ENCODE measurements around the gene RAB7A.
"Not testable (repeated sequence)": the region's sequence is repeated elsewhere in the genome, so short reads cannot be mapped to it uniquely, and the experiment has no call there.

Gene RAB7A

DNA sequence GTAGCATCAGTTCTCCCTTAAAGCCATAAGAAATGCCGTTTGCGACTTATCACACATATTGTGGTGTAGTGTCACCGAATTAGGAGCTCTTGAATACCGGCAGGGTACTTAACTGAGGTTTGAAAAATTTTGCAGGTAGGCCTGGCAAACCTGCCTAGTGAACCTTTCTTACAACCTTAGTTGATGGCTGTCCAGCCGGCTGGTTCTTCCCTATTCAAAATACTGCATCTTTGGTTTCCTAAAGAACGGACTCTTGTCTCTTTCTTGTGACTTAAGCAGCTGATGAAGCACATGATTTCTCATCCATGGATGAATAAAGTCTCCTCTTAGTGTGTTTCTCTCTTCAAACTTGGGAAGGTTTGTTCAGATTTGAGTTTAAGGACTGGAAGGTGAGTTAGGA, 1.5 kb downstream of the RAB7A start:
- H3K9me3 Mint-ChIP-seq = no peaks in the 10 kb centered on the region
- no peaks in the 10 kb centered on the region for H3K27me3 Mint-ChIP-seq
- peak overlapping the region; percentile 94 for H3K27ac Mint-ChIP-seq
- H3K36me3 Mint-ChIP-seq (ENCODE audit: low read depth) = peaks cover 35% of the 10 kb centered on the region
- peaks cover 77% of the 10 kb centered on the region for H3K4me1 Mint-ChIP-seq (ENCODE audit: low read depth)
- peak overlapping the region; percentile 97 for H3K4me3 Mint-ChIP-seq
- intact Hi-C loops (cut with micrococcal nuclease) = no loop called here

DNA sequence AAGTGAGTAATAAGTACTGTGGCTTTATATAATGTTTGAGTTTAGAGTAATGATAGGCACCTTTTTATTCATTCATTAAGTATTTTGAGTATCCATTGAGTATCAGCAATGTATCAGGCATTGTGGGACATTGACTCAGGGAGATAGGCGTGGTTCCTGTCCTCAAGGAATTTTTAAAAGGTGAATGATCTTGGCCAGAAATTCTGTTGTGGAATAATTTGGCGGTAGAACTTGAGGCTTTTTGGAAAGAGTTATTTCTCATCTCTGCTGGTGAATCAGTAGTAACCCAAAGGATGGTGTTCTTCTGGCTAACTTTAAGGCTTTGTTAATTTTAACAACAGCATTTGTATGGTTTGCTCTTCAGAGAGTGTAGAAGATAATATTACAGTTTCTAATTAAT, 2.0 kb downstream of the RAB7A start:
- peaks cover 80% of the 10 kb centered on the region for H3K4me1 Mint-ChIP-seq (ENCODE audit: low read depth)
- H3K27ac Mint-ChIP-seq = peak overlapping the region; percentile 94
- no peaks in the 10 kb centered on the region for H3K9me3 Mint-ChIP-seq
- H3K4me3 Mint-ChIP-seq = peak overlapping the region; percentile 97
- peaks cover 39% of the 10 kb centered on the region for H3K36me3 Mint-ChIP-seq (ENCODE audit: low read depth)
- H3K27me3 Mint-ChIP-seq = no peaks in the 10 kb centered on the region
- intact Hi-C loops (cut with micrococcal nuclease) = no loop called here

DNA sequence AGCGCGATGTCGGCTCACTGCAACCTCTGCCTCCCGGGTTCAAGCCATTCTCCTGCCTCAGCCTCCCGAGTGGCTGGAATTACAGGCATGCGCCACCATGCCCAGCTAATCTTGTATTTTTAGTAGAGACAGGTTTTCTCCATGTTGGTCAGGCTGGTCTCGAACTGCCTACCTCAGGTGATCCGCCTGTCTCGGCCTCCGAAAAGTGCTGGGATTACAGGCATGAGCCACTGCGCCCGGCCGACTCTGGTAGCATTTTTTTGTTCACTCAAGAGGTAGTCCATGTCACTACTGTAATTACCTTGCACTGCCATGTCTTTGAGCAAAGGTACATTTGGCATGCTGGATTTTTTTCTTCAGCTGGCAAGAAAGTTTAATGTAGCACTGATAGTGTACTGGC, 2.5 kb downstream of the RAB7A start:
- H3K27ac Mint-ChIP-seq; H3K9me3 Mint-ChIP-seq; H3K27me3 Mint-ChIP-seq; intact Hi-C loops (cut with micrococcal nuclease): not testable (repeated sequence)
- Mint-ChIP-seq H3K36me3 (ENCODE audit: low read depth) (peaks cover 39% of the 10 kb centered on the region), H3K4me3 (peak overlapping the region; percentile 97), H3K4me1 (ENCODE audit: low read depth) (peaks cover 80% of the 10 kb centered on the region)

DNA sequence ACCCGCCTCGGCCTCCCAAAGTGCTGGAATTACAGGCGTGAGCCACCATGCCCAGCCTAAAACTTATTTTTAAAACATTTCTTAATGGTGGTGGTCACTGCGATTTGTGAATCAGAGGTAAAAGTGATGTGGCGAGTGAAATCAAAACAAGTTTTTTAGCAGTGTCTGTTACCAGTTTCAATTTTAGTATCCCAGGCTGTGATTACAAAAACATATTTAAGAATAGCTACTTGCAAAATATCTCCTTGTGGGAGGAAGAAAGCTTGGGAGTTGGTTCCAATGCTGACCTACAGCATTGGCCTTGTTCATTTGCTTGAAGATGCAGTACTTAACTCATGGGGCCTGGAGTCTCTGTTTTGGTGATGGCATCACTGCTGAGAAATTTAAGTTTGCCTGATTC, 4.5 kb downstream of the RAB7A start:
- H3K27ac Mint-ChIP-seq = peak overlapping the region; percentile 60
- no peaks in the 10 kb centered on the region for H3K27me3 Mint-ChIP-seq
- intact Hi-C loops (cut with micrococcal nuclease) = no loop called here
- H3K9me3 Mint-ChIP-seq = no peaks in the 10 kb centered on the region
- H3K4me3 Mint-ChIP-seq = peak overlapping the region; percentile 52
- peaks cover 45% of the 10 kb centered on the region for H3K36me3 Mint-ChIP-seq (ENCODE audit: low read depth)
- H3K4me1 Mint-ChIP-seq (ENCODE audit: low read depth) = peaks cover 76% of the 10 kb centered on the region

DNA sequence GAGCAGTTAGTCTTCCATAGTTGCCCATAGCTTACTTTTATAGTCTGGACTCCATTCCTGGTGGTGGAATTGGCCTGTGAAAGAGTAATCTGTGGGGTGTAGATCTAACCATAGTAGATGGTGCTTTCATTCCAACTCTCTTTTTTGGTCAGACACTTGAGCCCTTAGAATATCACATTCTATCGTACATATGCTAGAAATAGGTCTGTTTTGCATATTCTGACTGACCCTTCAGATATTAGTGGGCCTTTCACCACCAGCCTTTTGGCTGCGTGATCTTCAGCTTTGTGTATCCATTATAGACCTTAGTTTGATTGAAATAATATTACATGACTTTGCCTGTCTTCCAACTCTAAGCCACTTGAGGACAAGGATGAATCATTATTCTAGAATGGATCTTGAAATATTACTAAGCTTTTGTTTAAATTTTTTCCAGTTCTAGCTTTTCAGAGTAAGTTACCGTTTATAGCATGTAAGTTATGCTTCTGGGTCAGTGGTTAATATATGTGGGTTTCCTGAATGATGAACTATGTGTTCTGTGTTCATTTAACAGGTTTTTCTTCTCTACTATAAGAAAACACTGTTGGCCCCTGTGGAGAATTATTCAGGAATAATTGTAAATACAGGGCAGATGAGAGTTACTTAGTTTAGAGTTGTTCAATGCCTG, 8.7 kb downstream of the RAB7A start:
- Mint-ChIP-seq H3K4me1 (ENCODE audit: low read depth) (peaks cover 69% of the 10 kb centered on the region), H3K4me3 (no peak overlapping the region), H3K9me3 (no peaks in the 10 kb centered on the region), H3K27me3 (no peaks in the 10 kb centered on the region), H3K27ac (no peak overlapping the region), H3K36me3 (ENCODE audit: low read depth) (peaks cover 62% of the 10 kb centered on the region)
- intact Hi-C loops (cut with micrococcal nuclease) = loop anchor here (5.0 kb wide), 1 partner anchor 53 kb away; no protein-coding TSS in a partner anchor

DNA sequence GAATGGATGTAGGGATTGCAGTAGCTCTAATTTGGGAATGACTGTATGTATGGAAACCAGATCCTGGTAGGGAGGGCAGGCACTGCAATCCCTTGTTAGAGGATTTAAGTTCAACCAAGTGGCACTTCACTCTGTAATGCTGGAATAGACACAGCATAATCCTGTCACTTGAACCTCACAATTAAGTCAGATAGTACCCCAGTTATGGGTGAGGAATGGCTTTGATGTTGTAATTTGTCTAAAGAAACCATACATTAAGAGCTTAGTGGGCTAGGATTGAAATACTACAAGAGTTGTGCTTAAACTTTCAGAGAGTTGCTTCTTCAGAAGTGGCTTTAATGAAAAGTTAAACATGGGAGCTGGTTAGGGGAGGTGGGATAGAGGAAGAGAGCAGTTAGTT, 9.3 kb downstream of the RAB7A start:
- intact Hi-C loops (cut with micrococcal nuclease) = loop anchor here (5.0 kb wide), 1 partner anchor 52 kb away; no protein-coding TSS in a partner anchor
- peaks cover 63% of the 10 kb centered on the region for H3K4me1 Mint-ChIP-seq (ENCODE audit: low read depth)
- no peaks in the 10 kb centered on the region for H3K27me3 Mint-ChIP-seq
- no peaks in the 10 kb centered on the region for H3K9me3 Mint-ChIP-seq
- H3K36me3 Mint-ChIP-seq (ENCODE audit: low read depth) = peaks cover 62% of the 10 kb centered on the region
- no peak overlapping the region for H3K4me3 Mint-ChIP-seq
- no peak overlapping the region for H3K27ac Mint-ChIP-seq

DNA sequence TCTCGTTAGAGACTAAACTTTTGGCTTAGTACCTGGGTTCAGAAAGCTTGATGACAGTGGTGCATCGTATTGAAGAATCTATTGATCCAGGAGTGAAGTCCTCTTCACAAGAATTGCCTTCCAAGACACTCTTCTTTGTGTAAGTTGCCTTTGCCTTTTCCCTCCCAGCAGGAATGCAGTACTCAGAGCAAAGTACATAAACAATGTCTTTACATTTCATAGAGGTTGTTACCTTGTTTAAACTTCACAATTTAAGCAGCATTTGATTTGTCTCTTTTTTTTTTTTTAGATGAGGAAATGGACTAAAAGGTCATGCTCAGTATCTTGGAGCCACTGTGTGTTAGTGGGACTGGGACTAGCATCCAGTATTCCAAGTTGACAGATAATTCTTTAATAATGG, 9.9 kb downstream of the RAB7A start:
- Mint-ChIP-seq H3K9me3 (no peaks in the 10 kb centered on the region), H3K4me3 (no peak overlapping the region), H3K27me3 (no peaks in the 10 kb centered on the region), H3K36me3 (ENCODE audit: low read depth) (peaks cover 66% of the 10 kb centered on the region), H3K27ac (no peak overlapping the region), H3K4me1 (ENCODE audit: low read depth) (peaks cover 57% of the 10 kb centered on the region)
- intact Hi-C loops (cut with micrococcal nuclease) = loop anchor here (5.0 kb wide), 1 partner anchor 51 kb away; no protein-coding TSS in a partner anchor

DNA sequence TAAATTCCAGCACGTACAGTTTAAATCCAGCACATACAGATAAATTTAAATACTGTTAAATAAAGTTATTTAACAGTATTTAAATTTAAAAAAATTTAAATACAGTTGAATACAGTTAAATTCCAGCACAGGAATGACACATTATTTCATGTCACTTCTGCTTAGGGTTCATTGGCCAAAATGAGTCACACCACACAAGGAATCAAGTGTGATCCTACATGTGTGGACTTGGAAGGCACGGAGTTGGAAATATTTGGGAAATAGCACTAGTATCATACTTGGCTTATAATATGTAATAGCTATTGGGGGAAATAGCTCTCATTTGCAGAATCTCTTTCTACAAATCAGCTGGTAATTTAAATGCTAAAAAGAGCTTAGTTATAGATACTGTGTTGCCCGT, 10.6 kb downstream of the RAB7A start:
- H3K27ac Mint-ChIP-seq = no peak overlapping the region
- H3K4me1 Mint-ChIP-seq (ENCODE audit: low read depth) = peaks cover 57% of the 10 kb centered on the region
- H3K4me3 Mint-ChIP-seq = no peak overlapping the region
- H3K9me3 Mint-ChIP-seq = peaks cover under 1% of the 10 kb centered on the region
- H3K27me3 Mint-ChIP-seq = no peaks in the 10 kb centered on the region
- H3K36me3 Mint-ChIP-seq (ENCODE audit: low read depth) = peaks cover 74% of the 10 kb centered on the region
- intact Hi-C loops (cut with micrococcal nuclease) = loop anchor here (5.0 kb wide), 1 partner anchor 51 kb away; no protein-coding TSS in a partner anchor

DNA sequence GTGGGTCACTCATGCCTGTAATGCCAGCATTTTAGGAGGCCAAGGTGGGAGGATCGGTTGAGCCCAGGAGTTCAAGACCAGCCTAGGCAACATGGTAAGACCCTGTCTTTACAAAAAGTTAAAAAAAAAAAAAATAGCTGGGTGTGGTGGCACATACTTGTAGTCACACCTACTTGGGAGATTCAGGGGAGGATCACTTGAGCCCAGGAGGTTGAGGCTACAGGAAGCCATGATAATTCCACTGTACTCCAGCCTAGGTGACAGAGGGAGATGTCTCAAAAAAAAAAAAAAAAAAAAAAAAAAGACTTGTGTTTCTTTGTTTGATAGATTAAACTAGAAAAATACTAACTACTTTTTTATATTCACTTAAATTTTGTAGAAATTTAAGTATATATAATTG, 14.6 kb downstream of the RAB7A start:
- Mint-ChIP-seq H3K4me1 (ENCODE audit: low read depth) (peaks cover 32% of the 10 kb centered on the region), H3K27ac (no peak overlapping the region), H3K27me3 (no peaks in the 10 kb centered on the region), H3K4me3 (no peak overlapping the region), H3K9me3 (peaks cover 8% of the 10 kb centered on the region), H3K36me3 (ENCODE audit: low read depth) (peaks cover 99% of the 10 kb centered on the region)
- intact Hi-C loops (cut with micrococcal nuclease) = no loop called here

DNA sequence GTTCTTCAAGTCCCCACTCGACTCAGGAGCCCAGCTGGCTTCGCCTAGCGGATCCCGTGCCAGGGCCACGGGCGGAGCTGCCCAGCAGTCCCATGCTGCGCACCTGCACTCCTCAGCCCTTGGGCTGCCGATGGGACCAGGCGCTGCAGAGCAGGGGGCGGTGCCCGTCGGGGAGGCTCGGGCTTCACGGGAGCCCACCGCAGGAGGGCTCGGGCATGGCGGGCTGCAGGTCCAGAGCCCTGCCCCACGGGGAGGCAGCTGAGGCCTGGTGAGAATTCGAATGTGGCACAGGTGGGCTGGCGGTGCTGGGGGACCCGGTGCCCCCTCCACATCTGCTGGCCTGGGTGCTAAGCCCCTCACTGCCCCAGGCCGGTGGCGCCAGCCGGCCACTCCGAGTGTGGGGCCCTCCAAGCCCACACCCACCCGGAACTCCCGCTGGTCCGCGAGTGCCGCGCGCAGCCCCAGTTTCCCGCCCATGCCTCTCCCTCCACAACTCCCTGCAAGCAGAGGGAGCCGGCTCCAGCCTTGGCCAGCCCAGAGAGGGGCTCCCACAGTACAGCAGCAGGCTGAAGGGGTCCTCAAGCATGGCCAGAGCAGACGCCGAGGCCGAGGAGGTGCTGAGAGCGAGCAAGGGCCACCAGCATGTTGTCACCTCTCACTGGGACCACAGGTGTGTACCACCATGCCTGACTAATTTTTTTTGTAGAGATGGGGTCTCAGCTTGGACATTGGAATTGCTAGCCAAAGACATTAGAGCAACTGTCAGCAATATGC, 17.0 kb downstream of the RAB7A start:
- peaks cover 42% of the 10 kb centered on the region for H3K4me1 Mint-ChIP-seq (ENCODE audit: low read depth)
- intact Hi-C loops (cut with micrococcal nuclease) = no loop called here
- H3K27me3 Mint-ChIP-seq = no peaks in the 10 kb centered on the region
- no peak overlapping the region for H3K4me3 Mint-ChIP-seq
- H3K36me3 Mint-ChIP-seq (ENCODE audit: low read depth) = peaks cover 89% of the 10 kb centered on the region
- peaks cover 8% of the 10 kb centered on the region for H3K9me3 Mint-ChIP-seq
- H3K27ac Mint-ChIP-seq = no peak overlapping the region

DNA sequence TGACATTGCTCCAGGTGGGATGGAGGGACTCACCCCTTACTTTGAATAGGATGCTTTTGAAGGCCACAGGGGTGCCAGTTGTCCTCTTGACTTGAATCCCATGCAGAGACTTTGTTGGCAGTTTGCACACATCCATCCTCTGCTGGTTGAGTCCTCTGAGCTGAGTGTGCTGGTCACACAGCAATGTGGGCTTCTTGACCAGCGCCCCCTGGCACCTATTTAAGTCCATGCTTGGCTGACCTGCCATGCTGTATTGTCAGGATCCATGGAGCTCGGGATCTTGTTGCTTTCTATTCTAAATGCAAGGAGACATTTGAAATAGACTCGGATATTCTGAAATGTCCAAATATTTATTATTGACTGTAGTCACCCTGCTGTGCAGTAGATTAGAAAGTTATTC, 19.8 kb downstream of the RAB7A start:
- H3K36me3 Mint-ChIP-seq (ENCODE audit: low read depth) = peaks cover 85% of the 10 kb centered on the region
- intact Hi-C loops (cut with micrococcal nuclease) = no loop called here
- H3K4me3 Mint-ChIP-seq = no peak overlapping the region
- H3K9me3 Mint-ChIP-seq = peaks cover 8% of the 10 kb centered on the region
- H3K27ac Mint-ChIP-seq = no peak overlapping the region
- peaks cover 63% of the 10 kb centered on the region for H3K4me1 Mint-ChIP-seq (ENCODE audit: low read depth)
- H3K27me3 Mint-ChIP-seq = no peaks in the 10 kb centered on the region

DNA sequence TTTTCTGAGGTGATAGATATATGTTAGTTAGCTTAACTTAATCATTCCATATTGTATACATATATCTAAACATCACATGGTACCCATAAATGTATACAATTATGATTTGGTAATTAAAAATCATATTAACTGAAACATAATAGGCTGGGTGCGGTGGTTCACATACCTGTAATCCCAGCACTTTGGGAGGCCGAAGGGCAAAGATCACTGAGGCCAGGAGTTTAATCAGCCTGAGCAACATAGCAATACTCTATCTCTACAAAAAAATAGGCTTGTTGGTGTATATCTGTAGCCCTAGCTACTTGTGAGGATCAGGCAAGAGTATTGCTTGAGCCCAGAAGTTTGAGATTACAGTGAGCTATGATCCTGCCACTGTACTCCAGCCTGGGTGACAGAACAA, 20.9 kb downstream of the RAB7A start:
- Mint-ChIP-seq H3K36me3 (ENCODE audit: low read depth) (peaks cover 85% of the 10 kb centered on the region), H3K27ac (peak overlapping the region; percentile 75), H3K27me3 (no peaks in the 10 kb centered on the region), H3K9me3 (peaks cover 5% of the 10 kb centered on the region), H3K4me3 (no peak overlapping the region), H3K4me1 (ENCODE audit: low read depth) (peaks cover 64% of the 10 kb centered on the region)
- intact Hi-C loops (cut with micrococcal nuclease) = no loop called here

DNA sequence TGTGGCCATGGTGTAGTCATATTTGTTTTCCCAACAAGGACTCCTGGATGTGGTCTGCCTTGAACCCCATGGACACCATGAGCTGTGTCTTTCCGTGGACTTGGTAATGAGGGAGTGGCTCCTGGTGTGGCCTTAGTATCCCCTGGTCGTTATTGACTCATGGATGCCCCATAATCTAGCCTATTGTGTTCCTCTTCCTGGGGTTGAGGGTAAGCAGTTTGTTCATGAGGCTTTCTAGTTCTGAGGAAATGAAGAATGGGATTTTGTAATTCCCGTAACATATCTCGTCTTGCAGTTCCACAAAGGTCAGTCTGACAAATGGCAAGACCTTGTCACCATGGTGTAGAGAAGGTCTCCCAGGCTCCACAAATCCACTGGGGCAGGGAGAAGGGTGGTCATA, 22.6 kb downstream of the RAB7A start:
- Mint-ChIP-seq H3K9me3 (no peaks in the 10 kb centered on the region), H3K4me1 (ENCODE audit: low read depth) (peaks cover 74% of the 10 kb centered on the region), H3K36me3 (ENCODE audit: low read depth) (peaks cover 81% of the 10 kb centered on the region), H3K27ac (peak overlapping the region; percentile 75), H3K27me3 (no peaks in the 10 kb centered on the region), H3K4me3 (peak overlapping the region; percentile 0)
- intact Hi-C loops (cut with micrococcal nuclease) = no loop called here

DNA sequence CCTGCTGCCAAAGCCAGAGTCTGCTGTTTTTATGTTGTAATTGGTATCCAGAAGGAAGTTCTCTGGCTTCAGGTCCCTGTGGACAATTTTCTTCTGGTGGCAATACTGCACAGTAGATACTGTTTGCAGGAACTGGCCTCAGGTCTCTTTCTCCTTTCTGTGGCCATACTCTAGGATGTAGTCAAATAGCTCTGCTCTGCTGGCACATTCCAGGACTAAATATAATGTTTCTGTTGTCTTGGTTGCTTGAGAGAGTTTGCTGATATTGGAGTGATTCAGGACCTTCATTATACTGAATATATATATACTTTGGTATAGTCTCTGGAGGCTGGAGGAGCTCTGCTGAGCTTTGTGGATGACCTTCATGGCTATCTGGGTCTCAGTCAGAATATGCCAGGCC, 23.1 kb downstream of the RAB7A start:
- no peak overlapping the region for H3K4me3 Mint-ChIP-seq
- intact Hi-C loops (cut with micrococcal nuclease) = no loop called here
- H3K36me3 Mint-ChIP-seq (ENCODE audit: low read depth) = peaks cover 78% of the 10 kb centered on the region
- peaks cover 79% of the 10 kb centered on the region for H3K4me1 Mint-ChIP-seq (ENCODE audit: low read depth)
- H3K27me3 Mint-ChIP-seq = no peaks in the 10 kb centered on the region
- no peaks in the 10 kb centered on the region for H3K9me3 Mint-ChIP-seq
- peak overlapping the region; percentile 75 for H3K27ac Mint-ChIP-seq
